K562 (cell line): ENCODE measurements around the gene EXOG. TPM values are rescaled to one million over a fixed set of nuclear protein-coding genes. Genes with fewer than 3 reads are reported as not detected.

ENCODE experiments used
- CBX5 ChIP-seq: IDR thresholded peaks from 2 replicates; pipeline ENCODE4 v1.6.1; 2014; ENCODE audit warnings: low read depth, borderline replicate concordance
- E2F1 ChIP-seq: sonication (generic); formaldehyde crosslinking; IDR thresholded peaks from 2 replicates; pipeline ENCODE4 v1.8.1; 2023; ENCODE audit warnings: mild to moderate bottlenecking, missing genetic modification reagents, moderate library complexity
- E2F4 ChIP-seq: sonication (generic); formaldehyde crosslinking; IDR thresholded peaks from 2 replicates; pipeline ENCODE4 v1.8.0; 2022; ENCODE audit warnings: mild to moderate bottlenecking, low read depth, missing genetic modification reagents
- E2F6 ChIP-seq, 2 experiments: IDR thresholded peaks; 2 replicates each; pipeline ENCODE4 v1.6.1; 2011; ENCODE audit warnings: borderline replicate concordance in 1 of 2, control low read depth in 1 of 2, low read depth in 1 of 2, low read length in 1 of 2, mild to moderate bottlenecking in 1 of 2, mixed read lengths in 1 of 2, moderate library complexity in 1 of 2; ENCODE audit not compliant: insufficient read depth in 1 of 2, insufficient read length in 1 of 2, poor library complexity in 1 of 2, severe bottlenecking in 1 of 2; ENCODE audit errors: extremely low read depth in 1 of 2
- EHMT2 ChIP-seq: fragments of 450-650 bp; IDR thresholded peaks from 2 replicates; pipeline ENCODE4 v1.6.1; 2018; ENCODE audit warnings: antibody characterized with exemption
- FOXA1 ChIP-seq: fragments of 450-650 bp; IDR thresholded peaks from 2 replicates; pipeline ENCODE4 v1.6.1; 2016; ENCODE audit warnings: mild to moderate bottlenecking, borderline replicate concordance
- GTF2E2 ChIP-seq: fragments of 200-800 bp; sonication (Bioruptor generic); IDR thresholded peaks from 2 replicates; pipeline ENCODE4 v1.6.1; 2016; ENCODE audit warnings: missing genetic modification characterization, missing compliant biosample characterization
- HDAC6 ChIP-seq: IDR thresholded peaks from 2 replicates; pipeline ENCODE4 v1.6.1; 2012; ENCODE audit warnings: low read depth, mild to moderate bottlenecking, control low read depth, inconsistent platforms, low read length, moderate library complexity
- HES1 ChIP-seq: fragments of 450-650 bp; IDR thresholded peaks from 2 replicates; pipeline ENCODE4 v1.6.1; 2016; ENCODE audit warnings: low read depth, mild to moderate bottlenecking, moderate library complexity
- MBD1 ChIP-seq: fragments of 250-450 bp; sonication (Bioruptor Pico); IDR thresholded peaks from 2 replicates; pipeline ENCODE4 v1.8.0; 2022; ENCODE audit warnings: inconsistent platforms
- MBD2 ChIP-seq: sonication (generic); IDR thresholded peaks from 2 replicates; pipeline ENCODE4 v1.6.1; 2016; ENCODE audit warnings: low read depth, borderline replicate concordance
- MED1 ChIP-seq: sonication (generic); formaldehyde crosslinking; IDR thresholded peaks from 2 replicates; pipeline ENCODE4 v1.8.1; 2023; ENCODE audit warnings: missing genetic modification reagents, borderline replicate concordance
- MYBL2 ChIP-seq, 2 experiments: fragments of 450-650 bp in 1 of 2; sonication (generic) in 1 of 2; formaldehyde crosslinking in 1 of 2; IDR thresholded peaks; 2 replicates each; pipeline versions ENCODE4 v1.6.1 to v1.8.1; 2017 to 2022; ENCODE audit warnings: borderline replicate concordance in 1 of 2, inconsistent platforms in 1 of 2, low read depth in 1 of 2, mild to moderate bottlenecking in 1 of 2, missing genetic modification reagents in 1 of 2, moderate library complexity in 1 of 2
- POU5F1 ChIP-seq: fragments of 150-350 bp; IDR thresholded peaks from 2 replicates; pipeline ENCODE4 v1.6.1; 2014; ENCODE audit warnings: borderline replicate concordance, low read length, low read depth, mild to moderate bottlenecking; ENCODE audit not compliant: partially characterized antibody
- SMC3 ChIP-seq: conservative IDR thresholded peaks from 2 replicates; pipeline ENCODE4 v1.6.1; 2011; ENCODE audit warnings: low read depth, low read length, improper control_type of control experiment; ENCODE audit not compliant: insufficient read depth
- TAF9B ChIP-seq: fragments of 450-650 bp; IDR thresholded peaks from 2 replicates; pipeline ENCODE4 v1.6.1; 2018; ENCODE audit warnings: mild to moderate bottlenecking; ENCODE audit not compliant: partially characterized antibody
- VEZF1 ChIP-seq: fragments of 200-800 bp; sonication (Bioruptor generic); IDR thresholded peaks from 2 replicates; pipeline ENCODE4 v1.6.1; 2017; ENCODE audit warnings: missing genetic modification characterization, missing compliant biosample characterization
- ZNF23 ChIP-seq: fragments of 250-450 bp; sonication (Bioruptor Pico); IDR thresholded peaks from 2 replicates; pipeline ENCODE4 v1.4.0; 2020; ENCODE audit warnings: mild to moderate bottlenecking
- polyA plus RNA-seq, 8 experiments: library from polyadenylated mRNA; depleted of rRNA in 4 of 8; stranded (reverse) in 5 of 8; unstranded in 3 of 8; fragments of >200 nt; fragmentation: Nextera tagmentation in 2 of 8; fragmentation: Illumina TruSeq in 1 of 8; extraction: Ambion mirVana in 2 of 8; extraction: Trizol in 1 of 8; gene quantifications; 2 replicates each; pipeline versions ENCODE4 v1.2.1 to v1.2.3, GENCODE V29; 2011 to 2014; ENCODE audit warnings: inconsistent platforms in 1 of 8, missing spikeins in 1 of 8
- total RNA-seq, 7 experiments: library from RNA; depleted of rRNA in 6 of 7; stranded (reverse); fragments of >200 nt in 6 of 7; fragmentation: Illumina TruSeq in 2 of 7; extraction: Trizol in 2 of 7; gene quantifications; 2 replicates each; pipeline versions ENCODE4 v1.2.1 to v1.2.3, GENCODE V29; 2011 to 2021; ENCODE audit warnings: low replicate concordance in 1 of 7

The EXOG gene
- total and polyA plus RNA-seq, 9 of the 15 experiments (the other 6 are each of a cell fraction or from before 2014, with no cell fraction given): 10.8 to 21.7 (median 14.8) TPM

- TF ChIP-seq VEZF1 (CRISPR knock-in tag) (peak; percentile 61), POU5F1 (no peak), HES1 (no peak), FOXA1 (no peak), HDAC6 (peak; percentile 50; the same call in 1 of the 2 replicates), E2F6 (IDR thresholded peaks at IDR 0.05; ENCODE audit: borderline replicate concordance in 1 of 2, extremely low read depth in 1 of 2, insufficient read depth in 1 of 2, insufficient read length in 1 of 2, low read depth in 1 of 2, low read length in 1 of 2, poor library complexity in 1 of 2, severe bottlenecking in 1 of 2) (peak; percentile 81 to 92), TAF9B (no peak), MBD1 (no peak), MED1 (CRISPR knock-in tag) (no peak), CBX5 (no peak), EHMT2 (no peak), E2F1 (CRISPR knock-in tag) (no peak), ZNF23 (CRISPR knock-in tag) (no peak), SMC3 (no peak), MYBL2 (IDR thresholded peaks at IDR 0.05; ENCODE audit: low read depth) (no peak), MYBL2 (CRISPR knock-in tag; IDR thresholded peaks at IDR 0.05; ENCODE audit: borderline replicate concordance) (no peak), MBD2 (no peak), GTF2E2 (tag) (no peak), E2F4 (CRISPR knock-in tag) (no peak)
Measured at GRCh38 chr3:38454884-38455638, 41.1 kb upstream of the EXOG start (continued).
